HL-60 (cell line): ENCODE results near the gene A1CF.

Experiments used
- CTCF ChIP-seq: IDR thresholded peaks from one replicate; pipeline ENCODE4 v1.5.1; 2011; ENCODE audit warnings: low read length, control low read depth, inconsistent platforms; ENCODE audit not compliant: insufficient read depth
- GABPA ChIP-seq: IDR thresholded peaks from 2 replicates; pipeline ENCODE4 v1.6.1; 2012; ENCODE audit warnings: low read depth
- POLR2AphosphoS5 ChIP-seq: IDR thresholded peaks from 2 replicates; pipeline ENCODE4 v1.6.1; 2012; ENCODE audit warnings: low read depth
- REST ChIP-seq: IDR thresholded peaks from 2 replicates; pipeline ENCODE4 v1.6.1; 2012; ENCODE audit warnings: low read depth; ENCODE audit not compliant: insufficient replicate concordance

GRCh38 chr10:50788951-50789945, 96.2 kb downstream of the A1CF start:
- no peak for TF ChIP-seq REST
- TF ChIP-seq POLR2AphosphoS5 = no peak
- no peak for TF ChIP-seq GABPA
- no peak for TF ChIP-seq CTCF
